GM10847 (cell line): ENCODE measurements around the gene ACTG1.

Experiments used
- POLR2A ChIP-seq: IDR thresholded peaks from 2 replicates; pipeline ENCODE4 v1.6.1; 2011; ENCODE audit not compliant: insufficient read length; ENCODE audit errors: extremely low read depth

Gene ACTG1

GRCh38 chr17:81476097-81476496 lies 36.5 kb downstream of the ACTG1 start:
- no peak for TF ChIP-seq POLR2A

GRCh38 chr17:81474958-81475357 lies 37.6 kb downstream of the ACTG1 start:
- TF ChIP-seq POLR2A, result no peak

GRCh38 chr17:81473019-81473418 lies 39.6 kb downstream of the ACTG1 start:
- no peak for TF ChIP-seq POLR2A

GRCh38 chr17:81471818-81472456 lies 40.7 kb downstream of the ACTG1 start:
- no peak for TF ChIP-seq POLR2A

GRCh38 chr17:81470944-81471817 lies 41.4 kb downstream of the ACTG1 start:
- TF ChIP-seq POLR2A, result no peak

GRCh38 chr17:81470270-81470943 lies 42.2 kb downstream of the ACTG1 start:
- TF ChIP-seq POLR2A, result no peak

GRCh38 chr17:81469266-81469665 lies 43.3 kb downstream of the ACTG1 start:
- TF ChIP-seq POLR2A, result no peak

GRCh38 chr17:81468770-81469121 lies 43.9 kb downstream of the ACTG1 start:
- TF ChIP-seq POLR2A, result no peak

GRCh38 chr17:81468111-81468769 lies 44.4 kb downstream of the ACTG1 start:
- TF ChIP-seq POLR2A, result no peak

- no peak for TF ChIP-seq POLR2A
Observed at GRCh38 chr17:81466564-81467472, 45.8 kb downstream of the ACTG1 start.

GRCh38 chr17:81465910-81466309 lies 46.7 kb downstream of the ACTG1 start:
- no peak for TF ChIP-seq POLR2A

- no peak for TF ChIP-seq POLR2A
Observed at GRCh38 chr17:81464586-81464985, 48.0 kb downstream of the ACTG1 start.

GRCh38 chr17:81463506-81463905 lies 49.1 kb downstream of the ACTG1 start:
- TF ChIP-seq POLR2A, result no peak

- no peak for TF ChIP-seq POLR2A
Observed at GRCh38 chr17:81462506-81463125, 50.0 kb downstream of the ACTG1 start.
